NCI-H2227 treated with DMSO at 0.1 percent for 48 hours (cell line): ENCODE data around the gene STXBP6.
"Not testable (repeated sequence)": the region's sequence is repeated elsewhere in the genome, so short reads cannot be mapped to it uniquely, and the experiment has no call there.

Source experiments
- DNase-seq: peaks from one replicate; lab custom pipeline; 2025; lab: John Stamatoyannopoulos, UW

The STXBP6 gene

GRCh38 chr14:24803426-24803825 is 246.5 kb downstream of the STXBP6 start:
- not testable (repeated sequence) for DNase-seq

DNA sequence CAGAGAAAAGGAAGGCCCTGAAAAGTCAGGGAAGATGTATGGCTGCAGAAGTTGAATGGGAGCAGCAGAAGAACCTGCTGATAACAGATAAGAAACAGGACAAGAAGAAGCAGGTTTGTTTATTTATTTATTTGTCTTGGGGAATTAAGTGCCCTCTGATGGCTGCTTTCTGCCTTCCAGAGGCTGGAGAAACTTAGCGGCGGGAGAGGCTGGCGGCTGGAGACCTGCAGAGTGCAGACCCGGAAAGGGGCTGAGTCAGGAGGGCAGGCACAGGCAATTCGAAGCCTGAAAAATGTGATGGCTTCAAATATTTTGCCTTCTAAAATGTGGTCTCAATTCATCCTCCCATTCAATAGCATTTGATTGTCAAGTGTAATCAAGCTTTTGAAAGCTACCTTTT is 247.7 kb downstream of the STXBP6 start:
- no peak for DNase-seq

GRCh38 chr14:24801024-24801423 is 248.9 kb downstream of the STXBP6 start:
- DNase-seq: no peak

GRCh38 chr14:24798911-24799462 is 251.0 kb downstream of the STXBP6 start:
- DNase-seq: no peak

DNA sequence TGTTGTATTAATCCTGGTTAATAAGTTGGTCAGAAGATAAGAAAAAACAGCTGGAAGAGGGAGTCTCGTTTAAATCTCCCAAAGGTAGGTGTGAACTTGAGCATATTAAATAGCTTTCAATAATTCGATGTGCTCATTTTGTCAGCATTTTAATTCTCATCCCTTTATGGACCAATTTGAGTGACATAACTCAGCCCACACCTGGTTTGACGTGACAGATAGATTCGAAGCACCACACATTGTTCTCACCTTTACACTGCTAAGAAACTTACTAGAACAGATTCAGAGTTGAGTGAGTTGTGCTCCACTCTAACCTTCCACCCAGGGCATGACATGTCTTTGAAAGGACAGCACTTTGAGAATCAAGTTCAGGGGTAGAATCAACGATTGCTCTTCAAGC is 254.5 kb downstream of the STXBP6 start:
- no peak for DNase-seq

DNA sequence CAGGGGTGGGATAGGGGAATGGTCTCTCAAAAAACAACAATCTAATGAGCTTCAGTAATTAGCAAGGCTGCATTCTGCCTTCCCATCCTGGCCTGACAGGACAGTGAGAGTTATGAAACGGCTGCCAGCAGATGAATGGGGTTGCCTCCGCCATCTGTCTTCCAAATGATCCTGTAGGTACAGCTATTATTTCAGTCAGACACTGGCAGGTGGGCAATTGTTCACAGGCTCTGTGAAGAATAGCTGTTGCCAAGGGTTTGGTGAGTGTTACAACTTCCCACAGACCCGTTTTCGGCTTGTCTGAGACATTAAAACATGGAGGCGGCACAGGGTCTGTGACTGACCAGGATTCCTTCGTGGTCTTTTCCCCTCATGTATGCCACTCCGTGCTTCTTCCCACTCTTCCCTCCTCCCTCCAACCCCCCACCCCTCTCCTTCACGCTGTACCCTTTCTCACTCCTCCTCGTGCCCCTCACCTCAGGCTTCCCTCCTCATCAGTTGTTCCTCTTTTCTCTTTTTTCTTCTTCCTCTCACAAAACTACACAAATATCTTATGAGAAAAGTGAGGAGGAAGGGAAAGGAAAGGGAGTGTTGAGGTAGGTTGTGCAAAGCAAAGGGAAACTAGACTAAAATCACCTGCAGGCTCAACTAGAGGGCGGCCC is 255.2 kb downstream of the STXBP6 start:
- DNase-seq: no peak

DNA sequence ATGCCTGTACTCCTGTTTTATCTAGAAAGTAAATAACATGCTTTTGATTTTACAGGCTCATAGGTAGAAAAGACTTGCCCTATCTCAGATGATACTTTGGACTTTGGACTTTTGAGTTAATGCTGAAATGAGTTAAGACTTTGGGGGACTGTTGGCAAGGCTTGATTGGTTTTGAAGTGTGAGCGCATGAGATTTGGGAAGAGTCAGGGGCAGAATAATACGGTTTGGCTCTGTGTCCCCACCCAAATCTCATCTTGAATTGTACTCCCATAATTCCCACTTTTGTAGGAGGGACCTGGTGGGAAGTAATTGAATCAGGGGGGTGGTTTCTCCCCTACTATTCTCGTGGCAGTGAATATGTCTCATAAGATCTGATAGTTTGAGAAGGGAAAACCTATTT is 259.8 kb downstream of the STXBP6 start:
- no peak for DNase-seq

GRCh38 chr14:24789378-24789884 is 260.5 kb downstream of the STXBP6 start:
- no peak for DNase-seq

DNA sequence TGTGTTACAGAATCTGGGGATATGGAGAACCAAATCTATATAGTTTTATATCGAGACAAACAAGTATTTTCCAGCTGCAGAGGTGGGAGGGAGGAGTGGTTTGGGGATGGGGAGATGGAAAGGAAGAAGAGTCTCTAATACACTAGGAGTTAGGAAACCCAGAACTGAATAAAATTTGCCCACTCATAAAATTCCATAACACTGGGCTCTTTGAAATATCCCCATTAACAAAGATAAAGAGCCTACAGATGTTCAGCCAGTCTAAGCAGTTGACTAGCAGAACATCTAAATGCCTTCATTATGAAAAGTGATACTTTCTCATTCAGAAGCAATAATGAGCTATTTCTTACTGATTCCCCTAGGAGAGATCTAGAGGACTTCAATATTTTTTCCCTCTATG is 264.2 kb downstream of the STXBP6 start:
- no peak for DNase-seq

GRCh38 chr14:24784981-24785380 is 265.0 kb downstream of the STXBP6 start:
- no peak for DNase-seq

GRCh38 chr14:24783791-24784190 is 266.2 kb downstream of the STXBP6 start:
- no peak for DNase-seq

- DNase-seq: no peak
Measured at GRCh38 chr14:24780281-24780680, 269.7 kb downstream of the STXBP6 start.

DNA sequence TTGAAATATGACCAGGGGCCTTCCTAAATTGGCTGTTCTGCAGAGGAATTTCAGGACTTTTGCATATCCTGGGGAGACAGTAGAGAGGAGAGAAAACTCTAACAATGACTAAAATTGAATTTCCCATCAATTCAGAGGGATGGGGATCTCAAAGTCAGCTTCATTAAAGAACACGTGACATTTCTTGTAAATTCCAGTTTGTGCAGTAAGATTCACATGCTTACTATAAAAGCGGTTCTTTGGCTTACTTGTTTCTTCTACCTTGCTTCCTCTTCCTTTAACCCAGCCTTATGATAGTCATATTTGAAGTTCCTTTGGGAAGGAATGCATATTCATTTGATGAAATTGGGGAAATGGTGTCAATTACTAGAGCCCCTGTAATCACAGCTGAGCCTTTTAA is 272.3 kb downstream of the STXBP6 start:
- no peak for DNase-seq

GRCh38 chr14:24775950-24776349 is 274.0 kb downstream of the STXBP6 start:
- no peak for DNase-seq

GRCh38 chr14:24774187-24774915 is 275.6 kb downstream of the STXBP6 start:
- no peak for DNase-seq

DNA sequence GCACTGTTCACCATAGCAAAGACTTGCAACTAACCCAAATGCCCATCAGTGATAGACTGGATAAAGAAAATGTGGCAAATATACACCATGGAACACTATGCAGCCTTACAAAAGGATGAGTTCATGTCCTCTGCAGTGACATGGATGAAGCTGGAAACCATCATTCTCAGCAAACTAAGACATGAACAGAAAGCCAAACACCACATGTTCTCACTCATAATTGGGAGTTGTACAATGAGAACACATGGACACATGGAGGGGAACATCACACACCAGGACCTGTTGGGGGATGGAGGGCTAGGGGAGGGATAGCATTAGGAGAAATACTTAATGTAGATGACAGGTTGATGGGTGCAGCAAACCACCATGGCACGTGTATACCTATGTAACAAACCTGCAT is 276.4 kb downstream of the STXBP6 start:
- DNase-seq: not testable (repeated sequence)

GRCh38 chr14:24766434-24766833 is 283.5 kb downstream of the STXBP6 start:
- no peak for DNase-seq

- no peak for DNase-seq
Measured at GRCh38 chr14:24761141-24761540, 288.8 kb downstream of the STXBP6 start.
